T-helper 9 cell (primary cell): ENCODE measurements around the gene PNPO.
"Not testable (repeated sequence)": the region's sequence is repeated elsewhere in the genome, so short reads cannot be mapped to it uniquely, and the experiment has no call there.

Experiments
- DNase-seq: peaks from one replicate; pipeline ENCODE4 v3.0.0-alpha.2; 2020

PNPO gene

GRCh38 chr17:47978324-47978723 is 37.0 kb downstream of the PNPO start:
- DNase-seq, result peak; percentile 31

- no peak for DNase-seq
Observed at GRCh38 chr17:47980541-47980940, 39.2 kb downstream of the PNPO start.

- no peak for DNase-seq
Observed at GRCh38 chr17:47981462-47981861, 40.1 kb downstream of the PNPO start.

- DNase-seq, result no peak
Observed at GRCh38 chr17:47982091-47982617, 40.8 kb downstream of the PNPO start.

- no peak for DNase-seq
Observed at GRCh38 chr17:47982645-47983390, 41.4 kb downstream of the PNPO start.

GRCh38 chr17:47983492-47984223 is 42.3 kb downstream of the PNPO start:
- DNase-seq, result no peak

GRCh38 chr17:47986520-47986919 is 45.1 kb downstream of the PNPO start:
- no peak for DNase-seq

- DNase-seq, result no peak
Observed at GRCh38 chr17:47987240-47987835, 46.0 kb downstream of the PNPO start.

GRCh38 chr17:47988445-47988844 is 47.1 kb downstream of the PNPO start:
- not testable (repeated sequence) for DNase-seq

GRCh38 chr17:47989159-47989558 is 47.8 kb downstream of the PNPO start:
- no peak for DNase-seq

GRCh38 chr17:47989700-47990099 is 48.3 kb downstream of the PNPO start:
- no peak for DNase-seq

- no peak for DNase-seq
Observed at GRCh38 chr17:47990962-47991731, 49.8 kb downstream of the PNPO start.

GRCh38 chr17:47992216-47992615 is 50.8 kb downstream of the PNPO start:
- DNase-seq, result no peak

GRCh38 chr17:47993031-47993564 is 51.7 kb downstream of the PNPO start:
- no peak for DNase-seq

- DNase-seq, result no peak
Observed at GRCh38 chr17:47993964-47994363, 52.6 kb downstream of the PNPO start.

GRCh38 chr17:47994724-47995123 is 53.4 kb downstream of the PNPO start:
- no peak for DNase-seq

- DNase-seq, result no peak
Observed at GRCh38 chr17:47995241-47995935, 54.0 kb downstream of the PNPO start.

- DNase-seq, result no peak
Observed at GRCh38 chr17:47996201-47996600, 54.8 kb downstream of the PNPO start.

- no peak for DNase-seq
Observed at GRCh38 chr17:47997586-47997985, 56.2 kb downstream of the PNPO start.

- DNase-seq, result no peak
Observed at GRCh38 chr17:47998044-47998443, 56.7 kb downstream of the PNPO start.
